BJ (cell line): ENCODE data around the gene LARP4B. TPM values are rescaled to one million over a fixed set of nuclear protein-coding genes. Genes with fewer than 3 reads are reported as not detected.

Source experiments
- CTCF ChIA-PET: fragments of 350-600 bp; formaldehyde crosslinking; extraction: SDS; loops from one replicate; lab custom pipeline; 2021; ENCODE audit warnings: antibody characterized with exemption, inconsistent platforms; lab: Yijun Ruan, JAX
- POLR2A ChIA-PET: fragments of 300-600 bp; sonication (Branson Sonifier 250); formaldehyde crosslinking; extraction: SDS; loops from one replicate; lab custom pipeline; 2021; ENCODE audit warnings: antibody characterized with exemption; lab: Charles Lee
- DNase-seq: peaks from one replicate; pipeline ENCODE4 v3.0.0-alpha.2; 2011; ENCODE audit warnings: low read depth
- H3K27me3 ChIP-seq: 2 replicates; pipeline ENCODE4 v1.6.0; 2011; ENCODE audit warnings: low read length; ENCODE audit not compliant: control insufficient read depth, insufficient read depth
- H3K36me3 ChIP-seq: 2 replicates; pipeline ENCODE4 v1.5.1; 2011; ENCODE audit warnings: low read length; ENCODE audit not compliant: control insufficient read depth, insufficient read depth
- H3K4me3 ChIP-seq: 2 replicates; pipeline ENCODE4 v1.5.1; 2011; ENCODE audit warnings: low read depth, mild to moderate bottlenecking, control low read depth, low read length
- polyA plus RNA-seq: library from polyadenylated mRNA; depleted of rRNA; stranded (reverse); fragments of >200 nt; gene quantifications from 2 replicates; pipeline ENCODE4 v1.2.3, GENCODE V29; 2011
- TF ChIP-seq, protein P1 (sequence below): IDR thresholded peaks from 2 replicates; pipeline ENCODE4 v1.5.1; 2011; ENCODE audit warnings: low read depth, mild to moderate bottlenecking, control low read depth, inconsistent platforms, low read length, moderate library complexity; ENCODE audit not compliant: insufficient read depth

The LARP4B gene
- polyA plus RNA-seq, 1 experiment = 38.4 TPM

GRCh38 chr10:927131-927530 is 4.4 kb downstream of the LARP4B start:
- CTCF ChIA-PET = interaction anchor here (1.7 kb wide), 1 partner anchor 61 kb away, joined by 3 read pairs; the partner anchor contains the start of gene GTPBP4
- Histone ChIP-seq H3K4me3 (no peak overlapping the region), H3K27me3 (no peaks in the 10 kb centered on the region), H3K36me3 (peaks cover 1% of the 10 kb centered on the region; the same call in 1 of the 2 replicates)
- POLR2A ChIA-PET = no interaction called here
- TF ChIP-seq, protein P1, sequence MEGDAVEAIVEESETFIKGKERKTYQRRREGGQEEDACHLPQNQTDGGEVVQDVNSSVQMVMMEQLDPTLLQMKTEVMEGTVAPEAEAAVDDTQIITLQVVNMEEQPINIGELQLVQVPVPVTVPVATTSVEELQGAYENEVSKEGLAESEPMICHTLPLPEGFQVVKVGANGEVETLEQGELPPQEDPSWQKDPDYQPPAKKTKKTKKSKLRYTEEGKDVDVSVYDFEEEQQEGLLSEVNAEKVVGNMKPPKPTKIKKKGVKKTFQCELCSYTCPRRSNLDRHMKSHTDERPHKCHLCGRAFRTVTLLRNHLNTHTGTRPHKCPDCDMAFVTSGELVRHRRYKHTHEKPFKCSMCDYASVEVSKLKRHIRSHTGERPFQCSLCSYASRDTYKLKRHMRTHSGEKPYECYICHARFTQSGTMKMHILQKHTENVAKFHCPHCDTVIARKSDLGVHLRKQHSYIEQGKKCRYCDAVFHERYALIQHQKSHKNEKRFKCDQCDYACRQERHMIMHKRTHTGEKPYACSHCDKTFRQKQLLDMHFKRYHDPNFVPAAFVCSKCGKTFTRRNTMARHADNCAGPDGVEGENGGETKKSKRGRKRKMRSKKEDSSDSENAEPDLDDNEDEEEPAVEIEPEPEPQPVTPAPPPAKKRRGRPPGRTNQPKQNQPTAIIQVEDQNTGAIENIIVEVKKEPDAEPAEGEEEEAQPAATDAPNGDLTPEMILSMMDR = no peak
- DNase-seq = no peak

GRCh38 chr10:926075-926698 is 5.3 kb downstream of the LARP4B start:
- H3K27me3 ChIP-seq = no peaks in the 10 kb centered on the region
- TF ChIP-seq, protein P1 = no peak
- H3K36me3 ChIP-seq = peaks cover 2% of the 10 kb centered on the region; the same call in 1 of the 2 replicates
- no peak overlapping the region for H3K4me3 ChIP-seq
- ChIA-PET CTCF (no interaction called here), POLR2A (no interaction called here)
- no peak for DNase-seq

GRCh38 chr10:924524-924859 is 7.0 kb downstream of the LARP4B start:
- CTCF ChIA-PET = no interaction called here

GRCh38 chr10:923844-924523 is 7.5 kb downstream of the LARP4B start:
- CTCF ChIA-PET = no interaction called here
- POLR2A ChIA-PET = no interaction called here
- Histone ChIP-seq H3K27me3 (no peaks in the 10 kb centered on the region), H3K4me3 (no peak overlapping the region), H3K36me3 (peaks cover 2% of the 10 kb centered on the region; the same call in 1 of the 2 replicates)
- TF ChIP-seq, protein P1 = no peak
- DNase-seq = no peak

More at GRCh38 chr10:924524-924859, 7.0 kb downstream of the LARP4B start:
- TF ChIP-seq, protein P1 = no peak
- Histone ChIP-seq H3K4me3 (no peak overlapping the region), H3K36me3 (peaks cover 2% of the 10 kb centered on the region; the same call in 1 of the 2 replicates), H3K27me3 (no peaks in the 10 kb centered on the region)
- no peak for DNase-seq
- POLR2A ChIA-PET = no interaction called here
